ENCODE results near the gene RAB33B.
"Not testable (repeated sequence)": the region's sequence is repeated elsewhere in the genome, so short reads cannot be mapped to it uniquely, and the experiment has no call there.

The RAB33B gene

GRCh38 chr4:139438141-139438540 is 15.8 kb upstream of the RAB33B start:
- Histone ChIP-seq H3K4me3 (ENCODE audit: low read length) (no peak overlapping the region), H3K27ac (ENCODE audit: low read depth, low read length) (no peak overlapping the region), H3K4me1 (ENCODE audit: control insufficient read depth, low read length) (peaks cover 5% of the 10 kb centered on the region), H3K9me2 (replicated peaks; ENCODE audit: control insufficient read depth, low read length) (no peaks in the 10 kb centered on the region), H3K36me3 (ENCODE audit: control insufficient read depth, low read length) (peaks cover 7% of the 10 kb centered on the region; the same call in 1 of the 2 replicates), H3K4me2 (ENCODE audit: low read length) (no peak overlapping the region), H3K9me3 (ENCODE audit: control insufficient read depth, insufficient read depth, low read length) (peaks cover 21% of the 10 kb centered on the region), H3K27me3 (ENCODE audit: control insufficient read depth, low read length) (no peaks in the 10 kb centered on the region), H3K79me2 (ENCODE audit: control insufficient read depth, low read length) (no peaks in the 10 kb centered on the region), H3F3A (ENCODE audit: control insufficient read depth, insufficient read depth) (no peaks in the 10 kb centered on the region), H4K20me1 (ENCODE audit: control insufficient read depth, insufficient read depth, low read depth, low read length) (no peaks in the 10 kb centered on the region)
- no peak for TF ChIP-seq EZH2phosphoT487 (IDR thresholded peaks at IDR 0.05; ENCODE audit: borderline replicate concordance, low read length)
- TF ChIP-seq, protein P1, sequence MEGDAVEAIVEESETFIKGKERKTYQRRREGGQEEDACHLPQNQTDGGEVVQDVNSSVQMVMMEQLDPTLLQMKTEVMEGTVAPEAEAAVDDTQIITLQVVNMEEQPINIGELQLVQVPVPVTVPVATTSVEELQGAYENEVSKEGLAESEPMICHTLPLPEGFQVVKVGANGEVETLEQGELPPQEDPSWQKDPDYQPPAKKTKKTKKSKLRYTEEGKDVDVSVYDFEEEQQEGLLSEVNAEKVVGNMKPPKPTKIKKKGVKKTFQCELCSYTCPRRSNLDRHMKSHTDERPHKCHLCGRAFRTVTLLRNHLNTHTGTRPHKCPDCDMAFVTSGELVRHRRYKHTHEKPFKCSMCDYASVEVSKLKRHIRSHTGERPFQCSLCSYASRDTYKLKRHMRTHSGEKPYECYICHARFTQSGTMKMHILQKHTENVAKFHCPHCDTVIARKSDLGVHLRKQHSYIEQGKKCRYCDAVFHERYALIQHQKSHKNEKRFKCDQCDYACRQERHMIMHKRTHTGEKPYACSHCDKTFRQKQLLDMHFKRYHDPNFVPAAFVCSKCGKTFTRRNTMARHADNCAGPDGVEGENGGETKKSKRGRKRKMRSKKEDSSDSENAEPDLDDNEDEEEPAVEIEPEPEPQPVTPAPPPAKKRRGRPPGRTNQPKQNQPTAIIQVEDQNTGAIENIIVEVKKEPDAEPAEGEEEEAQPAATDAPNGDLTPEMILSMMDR (IDR thresholded peaks at IDR 0.05; ENCODE audit: low read depth, low read length, poor library complexity, severe bottlenecking): no peak

DNA sequence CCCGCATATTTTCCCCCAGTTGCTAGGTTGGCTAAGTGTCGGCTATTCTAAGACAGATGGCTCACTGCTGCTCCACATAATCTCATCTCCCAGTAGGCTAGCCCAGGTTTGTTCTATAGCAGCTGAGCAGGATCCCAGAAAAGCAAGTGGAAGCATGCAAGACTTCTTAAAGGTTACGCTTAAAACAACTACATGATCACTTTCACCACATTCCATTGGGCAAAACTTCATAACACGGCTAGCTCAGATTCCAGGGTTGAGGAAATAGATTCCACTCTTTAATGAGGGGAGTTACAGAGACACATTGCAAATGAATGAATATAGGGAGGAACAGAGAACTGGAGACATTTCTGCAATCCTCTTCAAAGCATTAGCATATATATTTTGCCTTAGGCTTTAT is 12.9 kb upstream of the RAB33B start:
- H3K4me2 ChIP-seq (ENCODE audit: low read length): no peak overlapping the region
- H3K27me3 ChIP-seq (ENCODE audit: control insufficient read depth, low read length): no peaks in the 10 kb centered on the region
- no peaks in the 10 kb centered on the region for H3K79me2 ChIP-seq (ENCODE audit: control insufficient read depth, low read length)
- H3K4me3 ChIP-seq (ENCODE audit: low read length): no peak overlapping the region
- no peak overlapping the region for H3K27ac ChIP-seq (ENCODE audit: low read depth, low read length)
- no peaks in the 10 kb centered on the region for H4K20me1 ChIP-seq (ENCODE audit: control insufficient read depth, insufficient read depth, low read depth, low read length)
- H3K4me1 ChIP-seq (ENCODE audit: control insufficient read depth, low read length): peaks cover 5% of the 10 kb centered on the region
- H3K9me3 ChIP-seq (ENCODE audit: control insufficient read depth, insufficient read depth, low read length): peaks cover 21% of the 10 kb centered on the region
- H3K36me3 ChIP-seq (ENCODE audit: control insufficient read depth, low read length): peaks cover 7% of the 10 kb centered on the region; the same call in 1 of the 2 replicates
- H3K9me2 ChIP-seq (replicated peaks; ENCODE audit: control insufficient read depth, low read length): no peaks in the 10 kb centered on the region
- H3F3A ChIP-seq (ENCODE audit: control insufficient read depth, insufficient read depth): no peaks in the 10 kb centered on the region
- TF ChIP-seq EZH2phosphoT487 (IDR thresholded peaks at IDR 0.05; ENCODE audit: borderline replicate concordance, low read length): no peak
- TF ChIP-seq, protein P1 (IDR thresholded peaks at IDR 0.05; ENCODE audit: low read depth, low read length, poor library complexity, severe bottlenecking): no peak

- H3K27me3 ChIP-seq (ENCODE audit: control insufficient read depth, low read length): no peaks in the 10 kb centered on the region
- no peaks in the 10 kb centered on the region for H4K20me1 ChIP-seq (ENCODE audit: control insufficient read depth, insufficient read depth, low read depth, low read length)
- H3K27ac ChIP-seq (ENCODE audit: low read depth, low read length): no peak overlapping the region
- TF ChIP-seq, protein P1 (IDR thresholded peaks at IDR 0.05; ENCODE audit: low read depth, low read length, poor library complexity, severe bottlenecking): no peak
- no peak for TF ChIP-seq EZH2phosphoT487 (IDR thresholded peaks at IDR 0.05; ENCODE audit: borderline replicate concordance, low read length)
- no peaks in the 10 kb centered on the region for H3F3A ChIP-seq (ENCODE audit: control insufficient read depth, insufficient read depth)
- no peak overlapping the region for H3K4me2 ChIP-seq (ENCODE audit: low read length)
- H3K9me2 ChIP-seq (replicated peaks; ENCODE audit: control insufficient read depth, low read length): no peaks in the 10 kb centered on the region
- H3K79me2 ChIP-seq (ENCODE audit: control insufficient read depth, low read length): no peaks in the 10 kb centered on the region
- H3K36me3 ChIP-seq (ENCODE audit: control insufficient read depth, low read length): no peaks in the 10 kb centered on the region
- no peak overlapping the region for H3K4me3 ChIP-seq (ENCODE audit: low read length)
- H3K4me1 ChIP-seq (ENCODE audit: control insufficient read depth, low read length): no peaks in the 10 kb centered on the region
- peaks cover 10% of the 10 kb centered on the region; the same call in 1 of the 2 replicates for H3K9me3 ChIP-seq (ENCODE audit: control insufficient read depth, insufficient read depth, low read length)
These were observed 10.3 kb upstream of the RAB33B start for GRCh38 chr4:139443661-139444060.

GRCh38 chr4:139444881-139445280 is 9.0 kb upstream of the RAB33B start:
- H3K36me3 ChIP-seq (ENCODE audit: control insufficient read depth, low read length); H3K9me2 ChIP-seq (replicated peaks; ENCODE audit: control insufficient read depth, low read length); H3K27ac ChIP-seq (ENCODE audit: low read depth, low read length); H3K9me3 ChIP-seq (ENCODE audit: control insufficient read depth, insufficient read depth, low read length); H3K79me2 ChIP-seq (ENCODE audit: control insufficient read depth, low read length); H3F3A ChIP-seq (ENCODE audit: control insufficient read depth, insufficient read depth); H3K4me2 ChIP-seq (ENCODE audit: low read length); H3K27me3 ChIP-seq (ENCODE audit: control insufficient read depth, low read length); H3K4me1 ChIP-seq (ENCODE audit: control insufficient read depth, low read length); H3K4me3 ChIP-seq (ENCODE audit: low read length); H4K20me1 ChIP-seq (ENCODE audit: control insufficient read depth, insufficient read depth, low read depth, low read length): not testable (repeated sequence)

GRCh38 chr4:139447078-139447477 is 6.8 kb upstream of the RAB33B start:
- H3K4me1 ChIP-seq (ENCODE audit: control insufficient read depth, low read length); H3K27me3 ChIP-seq (ENCODE audit: control insufficient read depth, low read length); H3K79me2 ChIP-seq (ENCODE audit: control insufficient read depth, low read length); H3K9me2 ChIP-seq (replicated peaks; ENCODE audit: control insufficient read depth, low read length); H3K4me3 ChIP-seq (ENCODE audit: low read length); H3K9me3 ChIP-seq (ENCODE audit: control insufficient read depth, insufficient read depth, low read length); H3F3A ChIP-seq (ENCODE audit: control insufficient read depth, insufficient read depth); H4K20me1 ChIP-seq (ENCODE audit: control insufficient read depth, insufficient read depth, low read depth, low read length); H3K4me2 ChIP-seq (ENCODE audit: low read length); H3K27ac ChIP-seq (ENCODE audit: low read depth, low read length); H3K36me3 ChIP-seq (ENCODE audit: control insufficient read depth, low read length): not testable (repeated sequence)

Data from DOHH2 (cell line).